Gastroesophageal sphincter (tissue), 3 donors: ENCODE results near the gene AGAP2.

ENCODE experiments used
- CTCF ChIP-seq, 4 experiments: fragments of 200-600 bp in 2 of 4; fragments of 450-650 bp in 2 of 4; sonication (generic) in 1 of 4; IDR thresholded peaks; one replicate each; pipeline ENCODE4 v1.5.1; 2017 to 2019; ENCODE audit warnings: antibody characterized with exemption in 4 of 4, mild to moderate bottlenecking in 2 of 4, moderate library complexity in 2 of 4
- EP300 ChIP-seq: sonication (generic); formaldehyde crosslinking; IDR thresholded peaks from one replicate; pipeline ENCODE4 v1.6.1; 2017; ENCODE audit warnings: antibody characterized with exemption, mild to moderate bottlenecking
- POLR2A ChIP-seq, 2 donors: fragments of 450-650 bp; IDR thresholded peaks; one replicate each; pipeline ENCODE4 v1.6.1; 2017; ENCODE audit warnings: antibody characterized with exemption in 2 of 2, mild to moderate bottlenecking in 2 of 2, moderate library complexity in 1 of 2
- POLR2AphosphoS5 ChIP-seq: sonication (generic); formaldehyde crosslinking; IDR thresholded peaks from one replicate; pipeline ENCODE4 v1.6.1; 2017; ENCODE audit warnings: antibody characterized with exemption

- TF ChIP-seq CTCF (IDR thresholded peaks at IDR 0.05) (no peak), EP300 (no peak), POLR2AphosphoS5 (no peak), POLR2A (IDR thresholded peaks at IDR 0.05) (no peak)
Observed at GRCh38 chr12:57781244-57781643, 42.7 kb upstream of the AGAP2 start.
